Small intestine (tissue), 7 donors: ENCODE results near the gene TINAGL1. TPM values are rescaled to one million over a fixed set of nuclear protein-coding genes. Genes with fewer than 3 reads are reported as not detected.
A peak's percentile ranks its signal among the peaks of the same experiment; 100 is the strongest.

Experiments
- DNase-seq, 2 donors: peaks; one replicate each; pipeline versions ENCODE4 v3.0.0 to v3.0.0-alpha.2; 2013
- FAIRE-seq: peaks from 2 replicates; lab custom pipeline; 2012; peaks lifted over from hg19 to GRCh38; lab: Jason Lieb, UNC
- H3K27ac ChIP-seq, 3 donors: one replicate each; pipeline ENCODE4 v1.5.1; 2013; ENCODE audit warnings: low read length in 2 of 3, mild to moderate bottlenecking in 2 of 3, control low read depth in 1 of 3, inconsistent platforms in 1 of 3, low read depth in 1 of 3, moderate library complexity in 1 of 3
- H3K27me3 ChIP-seq, 3 donors: one replicate each; pipeline ENCODE4 v1.6.1; 2013; ENCODE audit warnings: low read length in 3 of 3, inconsistent platforms in 1 of 3; ENCODE audit not compliant: control insufficient read depth in 3 of 3, insufficient read depth in 3 of 3
- H3K36me3 ChIP-seq, 3 donors: one replicate each; pipeline ENCODE4 v1.6.1; 2013; ENCODE audit warnings: low read length in 3 of 3, inconsistent platforms in 1 of 3, low read depth in 1 of 3, mild to moderate bottlenecking in 1 of 3, moderate library complexity in 1 of 3; ENCODE audit not compliant: control insufficient read depth in 3 of 3, insufficient read depth in 2 of 3
- H3K4me1 ChIP-seq, 3 donors: one replicate each; pipeline ENCODE4 v1.6.1; 2013; ENCODE audit warnings: low read length in 2 of 3, inconsistent platforms in 1 of 3, low read depth in 1 of 3, mild to moderate bottlenecking in 1 of 3, moderate library complexity in 1 of 3; ENCODE audit not compliant: control insufficient read depth in 3 of 3, insufficient read depth in 2 of 3
- H3K4me3 ChIP-seq, 3 donors: one replicate each; pipeline ENCODE4 v1.5.1; 2013; ENCODE audit warnings: low read length in 3 of 3, control low read depth in 1 of 3, inconsistent platforms in 1 of 3, low read depth in 1 of 3, mild to moderate bottlenecking in 1 of 3, moderate library complexity in 1 of 3
- H3K9me3 ChIP-seq, 2 donors: one replicate each; pipeline ENCODE4 v1.6.1; 2013; ENCODE audit warnings: low read depth in 1 of 2, low read length in 1 of 2; ENCODE audit not compliant: control insufficient read depth in 2 of 2, insufficient read depth in 1 of 2
- WGBS, 3 donors: extraction: QIAGEN DNeasy Blood & Tissue Kit; methylation state at CpG; one replicate each; pipeline ENCODE4 v1.1.7; 2013; 5-methylcytosine and 5-hydroxymethylcytosine counted together
- polyA plus RNA-seq, 4 donors: library from polyadenylated mRNA; stranded (reverse) in 3 of 4; unstranded in 1 of 4; fragments of 200-250 nt in 3 of 4; fragments of 120-200 nt in 1 of 4; gene quantifications; one replicate each; pipeline versions ENCODE4 v1.2.1 to v1.2.3, GENCODE V29; 2013
- donor health status: healthy with polysubstance abuse.
- donor health status: control.
- donor health status: control.
- donor health status: Bipolar disorder and iron deficiency.
- donor health status: healthy.

TINAGL1 gene
- polyA plus RNA-seq, 4 donors: 18.4 to 92.3 (median 39.7) TPM

- Histone ChIP-seq H3K4me3 (no peak overlapping the region), H3K27me3 (no peaks in the 10 kb centered on the region), H3K4me1 (peaks cover 9 to 45% (median 10%) of the 10 kb centered on the region in 3 donors), H3K27ac (no peak overlapping the region), H3K36me3 (peaks cover 0 to 2% (median 0%) of the 10 kb centered on the region in 3 donors), H3K9me3 (no peaks in the 10 kb centered on the region)
- FAIRE-seq (no peak), DNase-seq (no peak)
- 80 to 87% (median 84%) methylated on average over 14 of the region's 14 CpGs for WGBS, 3 donors
These were observed 4.7 kb upstream of the TINAGL1 start for GRCh38 chr1:31571340-31572295.

- H3K36me3 ChIP-seq: peaks cover 0 to 2% (median 0%) of the 10 kb centered on the region in 3 donors
- no peak for FAIRE-seq
- H3K27ac ChIP-seq: peak overlapping the region in 1 of 3 donors; percentile 80
- H3K9me3 ChIP-seq: no peaks in the 10 kb centered on the region
- WGBS, 3 donors: 79 to 86% (median 80%) methylated on average over 7 of the region's 7 CpGs
- no peaks in the 10 kb centered on the region for H3K27me3 ChIP-seq
- DNase-seq: peak in 1 of 2 donors; percentile 13
- H3K4me1 ChIP-seq: peaks cover 9 to 54% (median 10%) of the 10 kb centered on the region in 3 donors
- H3K4me3 ChIP-seq: no peak overlapping the region
These were observed 3.8 kb upstream of the TINAGL1 start for GRCh38 chr1:31572323-31573104.

GRCh38 chr1:31573261-31573660 lies 3.1 kb upstream of the TINAGL1 start:
- Histone ChIP-seq H3K27ac (peak overlapping the region; percentile 80 to 92 (median 84)), H3K36me3 (peaks cover 0 to 2% (median 0%) of the 10 kb centered on the region in 3 donors), H3K27me3 (no peaks in the 10 kb centered on the region), H3K4me3 (no peak overlapping the region), H3K4me1 (peaks cover 9 to 59% (median 10%) of the 10 kb centered on the region in 3 donors), H3K9me3 (no peaks in the 10 kb centered on the region)
- WGBS, 3 donors: 51 to 82% (median 74%) methylated on average over 8 of the region's 8 CpGs
- FAIRE-seq: no peak
- no peak for DNase-seq

DNA sequence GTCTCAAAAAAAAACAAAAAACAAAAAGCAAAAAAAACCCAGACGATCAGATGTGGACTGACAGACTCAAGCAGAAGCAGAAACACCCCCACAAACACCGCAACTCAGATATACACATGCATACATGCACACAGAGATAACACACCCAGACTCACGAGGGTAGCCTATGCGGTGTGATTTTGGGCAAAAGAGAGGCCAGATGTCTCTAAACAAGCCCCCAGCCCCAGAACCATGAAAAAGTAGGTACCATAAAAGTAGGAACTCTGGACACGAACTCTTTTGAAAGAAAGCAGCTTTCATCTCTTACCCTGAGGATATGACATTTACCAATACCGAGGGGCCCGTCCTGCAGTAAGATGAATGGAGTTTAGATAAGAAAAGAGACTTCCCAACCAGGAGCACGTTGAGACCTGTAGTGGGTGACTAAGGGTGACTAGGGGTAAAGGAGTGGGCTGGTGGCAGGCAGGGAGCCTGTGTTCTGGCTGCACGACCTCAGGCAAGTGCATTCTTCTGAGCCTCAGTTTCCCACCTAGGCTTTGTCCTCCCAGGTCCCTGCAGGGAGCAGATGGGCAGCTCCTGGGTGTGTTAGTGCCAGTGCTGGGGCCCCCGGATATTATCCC lies 1.5 kb upstream of the TINAGL1 start:
- peak in 1 of 2 donors; percentile 68 for DNase-seq
- H3K4me1 ChIP-seq: peaks cover 9 to 63% (median 12%) of the 10 kb centered on the region in 3 donors
- no peaks in the 10 kb centered on the region for H3K9me3 ChIP-seq
- peaks cover 0 to 12% (median 0%) of the 10 kb centered on the region in 3 donors for H3K36me3 ChIP-seq
- peak overlapping the region; percentile 89 to 98 (median 92) for H3K27ac ChIP-seq
- WGBS, 3 donors: 11 to 39% (median 29%) methylated on average over 10 of the region's 10 CpGs
- FAIRE-seq: no peak
- no peaks in the 10 kb centered on the region for H3K27me3 ChIP-seq
- peak overlapping the region in 1 of 3 donors; percentile 4 for H3K4me3 ChIP-seq

GRCh38 chr1:31575369-31576140 lies 760 bp upstream of the TINAGL1 start:
- Histone ChIP-seq H3K4me3 (peak overlapping the region in 2 of 3 donors; percentile 47 to 75), H3K4me1 (peaks cover 9 to 69% (median 12%) of the 10 kb centered on the region in 3 donors), H3K27me3 (no peaks in the 10 kb centered on the region), H3K36me3 (peaks cover 0 to 17% (median 0%) of the 10 kb centered on the region in 3 donors), H3K9me3 (no peaks in the 10 kb centered on the region), H3K27ac (peak overlapping the region; percentile 89 to 98 (median 92))
- no peak for FAIRE-seq
- peak; percentile 91 to 92 for DNase-seq
- WGBS, 3 donors: 7 to 48% (median 34%) methylated on average over 11 of the region's 11 CpGs

- peak overlapping the region; percentile 92 to 98 (median 92) for H3K27ac ChIP-seq
- H3K27me3 ChIP-seq: no peaks in the 10 kb centered on the region
- H3K9me3 ChIP-seq: no peaks in the 10 kb centered on the region
- WGBS, 3 donors: 18 to 46% (median 38%) methylated on average over 27 of the region's 27 CpGs
- H3K4me3 ChIP-seq: peak overlapping the region; percentile 47 to 75 (median 55)
- H3K36me3 ChIP-seq: peaks cover 0 to 22% (median 0%) of the 10 kb centered on the region in 3 donors
- H3K4me1 ChIP-seq: peaks cover 9 to 81% (median 12%) of the 10 kb centered on the region in 3 donors
- FAIRE-seq (no peak), DNase-seq (peak; percentile 30 to 48)
These were observed 584 bp downstream of the TINAGL1 start for GRCh38 chr1:31576743-31577455.
